Astrocyte of the spinal cord (primary cell): ENCODE measurements around the gene ROR2.

Source experiments
- DNase-seq: peaks from one replicate; pipeline ENCODE4 v3.0.0; 2011; ENCODE audit warnings: low read depth, low spot score
- H3K4me3 ChIP-seq: 2 replicates; pipeline ENCODE4 v1.5.1; 2011; ENCODE audit warnings: low read depth, mild to moderate bottlenecking, low read length, moderate library complexity
- in situ Hi-C: cut with HindIII; loops from 2 replicates; pipeline ENCODE4 v1.10.0; 2017; ENCODE audit warnings: low sequenced_read_pairs
- TF ChIP-seq, protein P1 (sequence below): IDR thresholded peaks from 2 replicates; pipeline ENCODE4 v1.5.1; 2012; ENCODE audit warnings: low read depth, mild to moderate bottlenecking, low read length, inconsistent platforms

The ROR2 gene

DNA sequence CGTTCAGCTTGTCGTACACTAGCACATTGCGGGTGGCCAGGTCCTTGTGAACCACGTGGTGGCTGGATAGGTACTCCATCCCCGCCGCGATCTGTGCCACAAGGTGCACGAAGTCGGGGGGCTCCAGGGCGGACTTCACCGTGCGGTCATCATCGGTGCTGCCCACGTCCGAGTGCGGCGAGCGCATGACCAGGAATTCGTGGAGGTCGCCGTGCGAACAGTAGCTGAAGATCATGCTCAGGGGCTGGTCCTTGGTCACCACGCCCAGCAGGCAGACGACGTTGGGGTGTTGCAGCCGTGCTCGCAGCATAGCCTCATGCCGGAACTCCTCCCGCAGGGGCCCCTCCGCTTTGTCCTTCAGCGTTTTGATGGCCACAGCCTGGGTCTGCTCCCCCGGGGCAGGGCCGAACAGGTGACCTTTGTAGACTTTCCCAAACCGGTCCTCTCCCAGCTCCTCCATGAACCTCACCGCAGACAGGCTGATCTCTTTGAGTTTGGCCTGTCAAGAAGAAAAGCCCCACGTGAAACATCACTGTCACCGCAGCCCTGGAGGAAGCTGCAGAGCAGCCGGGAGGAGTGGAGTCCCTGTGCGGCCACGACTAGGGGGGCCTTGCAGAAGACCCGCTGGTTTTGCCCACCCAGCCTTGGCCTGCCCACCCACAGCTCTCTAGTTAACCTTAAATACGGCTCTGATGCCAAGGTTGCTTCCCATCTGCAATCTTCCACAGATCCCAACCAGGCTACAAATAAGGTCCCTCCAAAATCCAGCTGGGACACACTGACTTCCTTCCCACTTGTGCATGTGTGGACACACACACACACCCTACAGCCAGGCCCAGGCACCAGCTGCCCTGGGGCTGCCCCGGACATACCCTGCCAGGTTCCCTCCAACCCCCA, 225.2 kb downstream of the ROR2 start:
- TF ChIP-seq, protein P1, sequence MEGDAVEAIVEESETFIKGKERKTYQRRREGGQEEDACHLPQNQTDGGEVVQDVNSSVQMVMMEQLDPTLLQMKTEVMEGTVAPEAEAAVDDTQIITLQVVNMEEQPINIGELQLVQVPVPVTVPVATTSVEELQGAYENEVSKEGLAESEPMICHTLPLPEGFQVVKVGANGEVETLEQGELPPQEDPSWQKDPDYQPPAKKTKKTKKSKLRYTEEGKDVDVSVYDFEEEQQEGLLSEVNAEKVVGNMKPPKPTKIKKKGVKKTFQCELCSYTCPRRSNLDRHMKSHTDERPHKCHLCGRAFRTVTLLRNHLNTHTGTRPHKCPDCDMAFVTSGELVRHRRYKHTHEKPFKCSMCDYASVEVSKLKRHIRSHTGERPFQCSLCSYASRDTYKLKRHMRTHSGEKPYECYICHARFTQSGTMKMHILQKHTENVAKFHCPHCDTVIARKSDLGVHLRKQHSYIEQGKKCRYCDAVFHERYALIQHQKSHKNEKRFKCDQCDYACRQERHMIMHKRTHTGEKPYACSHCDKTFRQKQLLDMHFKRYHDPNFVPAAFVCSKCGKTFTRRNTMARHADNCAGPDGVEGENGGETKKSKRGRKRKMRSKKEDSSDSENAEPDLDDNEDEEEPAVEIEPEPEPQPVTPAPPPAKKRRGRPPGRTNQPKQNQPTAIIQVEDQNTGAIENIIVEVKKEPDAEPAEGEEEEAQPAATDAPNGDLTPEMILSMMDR = no peak
- in situ Hi-C loops = no loop called here
- no peak for DNase-seq
- no peak overlapping the region for H3K4me3 ChIP-seq

DNA sequence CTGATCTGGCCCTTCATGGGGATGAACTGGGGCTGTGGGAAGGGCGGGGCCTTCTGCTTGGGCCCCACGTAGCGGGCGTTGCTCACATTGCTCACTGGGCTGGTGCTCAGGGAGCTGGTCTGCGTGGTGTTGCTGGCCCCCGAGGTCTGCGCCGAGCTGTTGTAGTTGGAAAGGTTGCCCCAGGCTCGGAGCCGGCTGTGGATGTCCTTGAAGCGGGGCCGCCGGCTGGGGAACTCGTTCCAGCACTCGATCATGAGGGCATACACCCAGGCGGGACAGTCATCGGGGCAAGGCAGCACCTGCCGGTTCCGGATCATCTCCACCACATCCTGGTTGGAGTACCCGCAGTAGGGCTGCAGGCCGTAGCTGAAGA, 226.0 kb downstream of the ROR2 start:
- in situ Hi-C loops = no loop called here
- TF ChIP-seq, protein P1 = no peak
- no peak overlapping the region for H3K4me3 ChIP-seq
- no peak for DNase-seq

DNA sequence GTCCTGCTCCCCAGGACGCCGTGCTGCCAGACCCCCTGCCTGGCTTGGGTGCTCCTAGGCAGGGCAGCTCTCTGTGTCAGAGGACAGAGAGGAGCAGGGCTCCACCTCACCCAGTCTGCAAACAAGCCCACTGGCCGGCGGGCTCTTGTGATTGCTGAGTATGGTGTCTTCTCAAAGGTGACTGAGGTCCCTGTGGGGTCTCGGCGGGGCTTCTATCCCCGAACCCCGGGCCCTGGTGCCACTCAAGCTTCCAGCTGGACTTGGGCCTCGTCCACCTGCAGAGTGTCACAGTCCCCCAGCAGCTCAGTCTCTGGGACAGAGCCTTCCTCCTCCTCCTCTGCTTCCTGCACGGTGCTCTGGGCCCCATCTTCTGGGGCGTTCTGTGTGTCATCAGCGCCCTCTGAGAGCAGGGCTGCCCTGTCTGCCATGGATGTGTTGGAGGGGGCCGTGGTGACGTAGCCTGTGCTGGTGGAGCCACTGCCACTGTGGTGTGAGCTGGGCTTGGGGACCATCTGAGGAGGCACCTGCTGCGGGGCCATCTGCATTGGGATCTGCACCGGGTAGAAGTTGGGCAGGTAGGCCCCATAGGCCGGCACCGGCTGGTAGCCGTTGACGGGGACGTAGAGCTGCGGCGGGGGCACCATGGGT, 226.5 kb downstream of the ROR2 start:
- DNase-seq = no peak
- TF ChIP-seq, protein P1 = no peak
- no peak overlapping the region for H3K4me3 ChIP-seq
- in situ Hi-C loops = no loop called here

DNA sequence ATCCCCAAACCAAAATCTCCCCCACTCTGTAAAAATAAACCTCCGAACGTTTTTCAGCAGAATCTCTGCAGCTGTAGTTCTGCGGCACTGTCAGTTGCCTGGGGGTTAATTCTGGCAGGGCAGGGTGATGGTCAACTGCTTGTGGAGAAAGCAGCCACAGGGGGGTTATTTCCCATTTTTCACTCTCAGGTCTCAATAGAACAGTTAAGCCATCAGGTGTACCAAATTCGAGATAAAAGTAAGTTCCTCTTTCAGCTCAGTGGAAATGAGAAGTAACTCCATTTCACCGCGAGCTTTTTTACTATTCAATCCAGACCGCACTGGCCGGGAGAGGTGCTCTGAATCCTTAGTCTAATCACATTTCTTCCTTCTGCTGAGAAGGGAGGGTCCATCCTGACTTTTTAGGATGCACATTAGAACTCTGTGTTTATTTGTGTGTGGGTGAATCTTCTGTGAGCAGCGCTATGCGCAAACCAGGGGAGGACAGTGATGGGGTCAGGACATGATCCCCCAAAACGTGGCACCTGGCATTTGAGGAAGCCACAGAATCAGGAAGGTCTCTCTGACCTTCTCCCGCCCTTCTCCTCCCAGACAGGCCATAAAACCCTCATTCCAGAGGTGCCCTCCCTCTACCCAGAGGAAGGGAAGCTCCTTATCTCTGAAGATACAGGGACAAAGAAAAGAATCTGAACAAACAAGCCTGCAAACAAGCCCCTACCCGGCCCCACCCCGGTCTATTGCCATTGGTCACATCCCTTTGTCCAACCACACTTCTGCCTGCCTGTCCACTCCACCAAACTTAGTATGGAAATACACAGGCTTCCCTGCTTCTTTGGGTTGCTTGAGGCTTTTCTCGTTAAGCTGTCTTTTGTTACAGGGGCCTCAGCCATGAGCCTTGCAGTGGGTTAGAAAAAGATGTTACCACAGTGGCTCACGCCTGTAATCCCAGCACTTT, 229.0 kb downstream of the ROR2 start:
- no peak overlapping the region for H3K4me3 ChIP-seq
- DNase-seq = no peak
- TF ChIP-seq, protein P1 = no peak
- in situ Hi-C loops = no loop called here

DNA sequence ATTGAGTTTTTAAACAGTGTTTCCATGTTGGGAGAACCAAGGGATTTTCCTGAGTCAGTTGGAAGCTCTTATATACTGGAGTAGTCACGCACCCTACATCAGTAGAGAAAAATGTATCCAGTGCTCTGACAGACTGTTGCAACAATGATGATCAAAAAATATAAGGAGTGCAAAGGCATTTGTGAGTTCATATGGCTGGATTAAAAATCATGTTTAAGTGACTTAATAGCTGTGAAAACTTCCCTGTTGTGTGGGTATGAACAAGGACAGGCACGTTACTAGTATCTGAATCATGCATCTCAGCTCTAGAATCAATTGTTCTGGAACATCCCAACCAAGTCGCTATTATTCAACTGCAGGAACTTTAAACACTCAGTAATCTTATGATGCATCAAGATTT, 229.7 kb downstream of the ROR2 start:
- TF ChIP-seq, protein P1 = no peak
- H3K4me3 ChIP-seq = no peak overlapping the region
- no peak for DNase-seq
- in situ Hi-C loops = no loop called here

DNA sequence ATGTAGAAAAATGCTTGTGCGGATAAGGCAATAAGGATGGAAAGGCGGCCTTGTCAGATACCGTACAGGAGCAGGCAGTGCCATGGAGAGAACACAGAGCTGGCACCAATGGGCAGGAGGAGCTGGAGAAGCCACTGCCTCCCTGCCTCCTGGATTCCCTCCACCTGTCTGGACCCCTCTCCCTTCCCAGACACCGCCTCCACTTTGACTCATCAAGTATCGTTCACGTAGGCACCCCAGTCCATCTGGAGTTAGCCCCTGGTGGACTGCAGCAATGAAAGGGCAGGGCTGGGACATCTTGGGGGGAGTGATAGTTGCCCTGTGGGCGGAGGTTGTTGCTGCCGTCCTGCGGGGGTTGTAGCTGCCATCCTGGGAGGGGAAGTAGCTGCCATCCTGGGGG, 232.0 kb downstream of the ROR2 start:
- TF ChIP-seq, protein P1 = no peak
- in situ Hi-C loops = no loop called here
- DNase-seq = no peak
- H3K4me3 ChIP-seq = no peak overlapping the region
